Naive thymus-derived CD8-positive, alpha-beta T cell (primary cell): ENCODE results near the gene BSND. TPM values are rescaled to one million over a fixed set of nuclear protein-coding genes. Genes with fewer than 3 reads are reported as not detected.

ENCODE experiments used
- ATAC-seq, 2 donors: fragments of 150-1000 bp; cut with Tn5 transposase in 1 of 2; sonication (Bioruptor Pico), chemical (Tn5 transposase) in 1 of 2; 1 replicate in 1 of 2; 2 replicates in 1 of 2; pipeline ENCODE4 v1.10.0; 2021; ENCODE audit warnings: mild to moderate bottlenecking in 2 of 2, moderate library complexity in 2 of 2
- POLR2A ChIA-PET: fragments of 350-600 bp; sonication (Branson Sonifier 250); formaldehyde crosslinking; loops from one replicate; lab custom pipeline; 2021; ENCODE audit warnings: antibody characterized with exemption; lab: Charles Lee
- DNase-seq, 10 donors: peaks; one replicate each; pipeline versions ENCODE4 v3.0.0 to v3.0.0-alpha.2; 2020 to 2022
- H3K27ac Mint-ChIP-seq, 10 donors: one replicate each; pipeline ENCODE4 v1.8.0; 2020 to 2022; ENCODE audit warnings: mild to moderate bottlenecking in 10 of 10, mixed read lengths in 10 of 10, moderate library complexity in 4 of 10, inconsistent platforms in 1 of 10
- H3K27me3 Mint-ChIP-seq, 5 donors: one replicate each; pipeline ENCODE4 v1.8.0; 2021 to 2022; ENCODE audit warnings: mixed read lengths in 5 of 5
- H3K36me3 Mint-ChIP-seq, 3 donors: one replicate each; pipeline ENCODE4 v1.8.0; 2020 to 2022; ENCODE audit warnings: mixed read lengths in 3 of 3, mild to moderate bottlenecking in 2 of 3, inconsistent platforms in 1 of 3
- H3K4me1 Mint-ChIP-seq, 4 donors: one replicate each; pipeline ENCODE4 v1.8.0; 2021 to 2022; ENCODE audit warnings: mixed read lengths in 4 of 4
- H3K4me3 Mint-ChIP-seq, 10 donors: one replicate each; pipeline ENCODE4 v1.8.0; 2020 to 2022; ENCODE audit warnings: mild to moderate bottlenecking in 10 of 10, mixed read lengths in 10 of 10, moderate library complexity in 6 of 10, inconsistent platforms in 1 of 10
- H3K9me3 Mint-ChIP-seq, 9 donors: one replicate each; pipeline ENCODE4 v1.8.0; 2020 to 2022; ENCODE audit warnings: mixed read lengths in 9 of 9, mild to moderate bottlenecking in 3 of 9, inconsistent platforms in 1 of 9, moderate library complexity in 1 of 9
- polyA plus RNA-seq, 3 donors: library from polyadenylated mRNA; unstranded; fragments of 300-500 nt; fragmentation: Illumina TruSeq; gene quantifications; one replicate each; pipeline ENCODE4 v1.2.3, GENCODE V29; 2021
- total RNA-seq, 8 experiments: library from RNA in 2 of 8; stranded (reverse) in 2 of 8; gene quantifications; one replicate each; pipeline ENCODE4 v1.2.3 and lab custom pipeline; 2021 to 2026

Gene BSND
- total and polyA plus RNA-seq, 5 experiments from 2014 or later: not detected

- ATAC-seq: no peak
- POLR2A ChIA-PET: no interaction called here
- Mint-ChIP-seq H3K36me3 (peaks cover 0 to 1% (median 0%) of the 10 kb centered on the region in 3 donors), H3K27ac (no peak within 1 kb of the TSS), H3K4me1 (peaks cover 0 to 6% (median 0%) of the 10 kb centered on the region in 4 donors), H3K9me3 (no peaks in the 10 kb centered on the region), H3K27me3 (peaks cover 23 to 81% (median 53%) of the 10 kb centered on the region in 5 donors), H3K4me3 (no peak within 1 kb of the TSS)
- DNase-seq: no peak
Measured at GRCh38 chr1:55039342-55040082, 40.8 kb downstream of the BSND start, which contains the start of gene PCSK9. TSS of gene PCSK9 (plus strand) at chr1:55039548. CDS start at chr1:55039838, 290 bp downstream.

- peaks cover 0 to 6% (median 0%) of the 10 kb centered on the region in 4 donors for H3K4me1 Mint-ChIP-seq
- H3K36me3 Mint-ChIP-seq: peaks cover 0 to 1% (median 0%) of the 10 kb centered on the region in 3 donors
- peaks cover 23 to 73% (median 51%) of the 10 kb centered on the region in 5 donors for H3K27me3 Mint-ChIP-seq
- H3K27ac Mint-ChIP-seq: no peak overlapping the region
- POLR2A ChIA-PET: no interaction called here
- no peak for DNase-seq
- no peak overlapping the region for H3K4me3 Mint-ChIP-seq
- no peaks in the 10 kb centered on the region for H3K9me3 Mint-ChIP-seq
- no peak for ATAC-seq
Measured at GRCh38 chr1:55040083-55040932, 41.6 kb downstream of the BSND start.

GRCh38 chr1:55040933-55041494 is 42.3 kb downstream of the BSND start:
- Mint-ChIP-seq H3K36me3 (peaks cover 0 to 1% (median 0%) of the 10 kb centered on the region in 3 donors), H3K27ac (no peak overlapping the region), H3K4me3 (no peak overlapping the region), H3K4me1 (peaks cover 0 to 6% (median 0%) of the 10 kb centered on the region in 4 donors), H3K27me3 (peaks cover 20 to 66% (median 44%) of the 10 kb centered on the region in 5 donors), H3K9me3 (no peaks in the 10 kb centered on the region)
- DNase-seq (no peak), ATAC-seq (no peak)
- POLR2A ChIA-PET: no interaction called here

GRCh38 chr1:55041613-55042012 is 42.9 kb downstream of the BSND start:
- Mint-ChIP-seq H3K4me1 (peaks cover 0 to 6% (median 0%) of the 10 kb centered on the region in 4 donors), H3K4me3 (no peak overlapping the region), H3K36me3 (peaks cover 0 to 1% (median 0%) of the 10 kb centered on the region in 3 donors), H3K9me3 (no peaks in the 10 kb centered on the region), H3K27me3 (peaks cover 15 to 62% (median 39%) of the 10 kb centered on the region in 5 donors), H3K27ac (no peak overlapping the region)
- DNase-seq: no peak
- no peak for ATAC-seq
- POLR2A ChIA-PET: no interaction called here

- Mint-ChIP-seq H3K4me3 (no peak overlapping the region), H3K4me1 (peaks cover 0 to 6% (median 0%) of the 10 kb centered on the region in 4 donors), H3K27ac (no peak overlapping the region), H3K9me3 (no peaks in the 10 kb centered on the region), H3K27me3 (peaks cover 12 to 55% (median 31%) of the 10 kb centered on the region in 5 donors), H3K36me3 (peaks cover 0 to 1% (median 0%) of the 10 kb centered on the region in 3 donors)
- POLR2A ChIA-PET: no interaction called here
- no peak for ATAC-seq
- no peak for DNase-seq
Measured at GRCh38 chr1:55043011-55043410, 44.3 kb downstream of the BSND start.

GRCh38 chr1:55043726-55044125 is 45.0 kb downstream of the BSND start:
- DNase-seq: no peak
- no peak overlapping the region for H3K4me3 Mint-ChIP-seq
- POLR2A ChIA-PET: no interaction called here
- H3K27ac Mint-ChIP-seq: no peak overlapping the region
- peaks cover 0 to 6% (median 0%) of the 10 kb centered on the region in 4 donors for H3K4me1 Mint-ChIP-seq
- H3K9me3 Mint-ChIP-seq: no peaks in the 10 kb centered on the region
- no peak for ATAC-seq
- peaks cover 8 to 47% (median 26%) of the 10 kb centered on the region in 5 donors for H3K27me3 Mint-ChIP-seq
- H3K36me3 Mint-ChIP-seq: peaks cover 0 to 1% (median 0%) of the 10 kb centered on the region in 3 donors

GRCh38 chr1:55044617-55045397 is 46.1 kb downstream of the BSND start:
- Mint-ChIP-seq H3K4me1 (peaks cover 0 to 4% (median 0%) of the 10 kb centered on the region in 4 donors), H3K4me3 (no peak overlapping the region), H3K36me3 (peaks cover 0 to 1% (median 0%) of the 10 kb centered on the region in 3 donors), H3K27me3 (peaks cover 6 to 37% (median 16%) of the 10 kb centered on the region in 5 donors), H3K9me3 (no peaks in the 10 kb centered on the region), H3K27ac (peak overlapping the region in 1 of 10 donors; percentile 15)
- ATAC-seq (no peak), DNase-seq (no peak)
- POLR2A ChIA-PET: no interaction called here

- H3K4me1 Mint-ChIP-seq: peaks cover 0 to under 1% (median 0%) of the 10 kb centered on the region in 4 donors
- no peak for ATAC-seq
- no peak overlapping the region for H3K4me3 Mint-ChIP-seq
- peaks cover 0 to 1% (median 0%) of the 10 kb centered on the region in 3 donors for H3K36me3 Mint-ChIP-seq
- no peak for DNase-seq
- peaks cover 2 to 30% (median 10%) of the 10 kb centered on the region in 5 donors for H3K27me3 Mint-ChIP-seq
- H3K27ac Mint-ChIP-seq: peak overlapping the region in 1 of 10 donors; percentile 15
- POLR2A ChIA-PET: no interaction called here
- no peaks in the 10 kb centered on the region for H3K9me3 Mint-ChIP-seq
Measured at GRCh38 chr1:55045430-55045829, 46.7 kb downstream of the BSND start.

GRCh38 chr1:55046871-55047270 is 48.1 kb downstream of the BSND start:
- POLR2A ChIA-PET: no interaction called here
- H3K27ac Mint-ChIP-seq: peak overlapping the region in 1 of 10 donors; percentile 16
- peaks cover 2 to 16% (median 3%) of the 10 kb centered on the region in 5 donors for H3K27me3 Mint-ChIP-seq

GRCh38 chr1:55047611-55048010 is 48.9 kb downstream of the BSND start:
- POLR2A ChIA-PET: no interaction called here
- Mint-ChIP-seq H3K27me3 (peaks cover 0 to 9% (median 1%) of the 10 kb centered on the region in 5 donors), H3K27ac (no peak overlapping the region), H3K9me3 (no peaks in the 10 kb centered on the region), H3K4me1 (no peaks in the 10 kb centered on the region), H3K4me3 (no peak overlapping the region), H3K36me3 (no peaks in the 10 kb centered on the region)
- DNase-seq (no peak), ATAC-seq (no peak)

More at GRCh38 chr1:55046871-55047270, 48.1 kb downstream of the BSND start:
- ATAC-seq (no peak), DNase-seq (no peak)
- Mint-ChIP-seq H3K4me1 (no peaks in the 10 kb centered on the region), H3K36me3 (no peaks in the 10 kb centered on the region), H3K4me3 (no peak overlapping the region), H3K9me3 (no peaks in the 10 kb centered on the region)

- Mint-ChIP-seq H3K4me1 (no peaks in the 10 kb centered on the region), H3K36me3 (no peaks in the 10 kb centered on the region), H3K4me3 (no peak overlapping the region), H3K27ac (peak overlapping the region in 1 of 10 donors; percentile 51), H3K9me3 (no peaks in the 10 kb centered on the region), H3K27me3 (peaks cover 0 to 8% (median 1%) of the 10 kb centered on the region in 5 donors)
- no peak for DNase-seq
- POLR2A ChIA-PET: no interaction called here
- ATAC-seq: no peak
Measured at GRCh38 chr1:55048453-55049270, 49.9 kb downstream of the BSND start.
